GM21529 (cell line): ENCODE measurements around the gene TP53I13.
"Not testable (repeated sequence)": the region's sequence is repeated elsewhere in the genome, so short reads cannot be mapped to it uniquely, and the experiment has no call there.

ENCODE experiments used
- ATAC-seq: cut with Tn5 transposase; IDR thresholded peaks from one replicate; pipeline ENCODE4 v1.9.1; 2021; ENCODE audit not compliant: unreplicated experiment

The TP53I13 gene, protein sequence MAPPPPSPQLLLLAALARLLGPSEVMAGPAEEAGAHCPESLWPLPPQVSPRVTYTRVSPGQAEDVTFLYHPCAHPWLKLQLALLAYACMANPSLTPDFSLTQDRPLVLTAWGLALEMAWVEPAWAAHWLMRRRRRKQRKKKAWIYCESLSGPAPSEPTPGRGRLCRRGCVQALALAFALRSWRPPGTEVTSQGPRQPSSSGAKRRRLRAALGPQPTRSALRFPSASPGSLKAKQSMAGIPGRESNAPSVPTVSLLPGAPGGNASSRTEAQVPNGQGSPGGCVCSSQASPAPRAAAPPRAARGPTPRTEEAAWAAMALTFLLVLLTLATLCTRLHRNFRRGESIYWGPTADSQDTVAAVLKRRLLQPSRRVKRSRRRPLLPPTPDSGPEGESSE

GRCh38 chr17:29568331-29569244 is at the start of gene TP53I13:
Gene TP53I13, plus strand, starts transcription at chr17:29568701. Its CDS starts 58 bp downstream, at chr17:29568759.
- ATAC-seq: peak; percentile 37

GRCh38 chr17:29524692-29525091 is 43.8 kb upstream of the TP53I13 start:
- no peak for ATAC-seq

- no peak for ATAC-seq
Observed at GRCh38 chr17:29526322-29526721, 42.2 kb upstream of the TP53I13 start.

DNA sequence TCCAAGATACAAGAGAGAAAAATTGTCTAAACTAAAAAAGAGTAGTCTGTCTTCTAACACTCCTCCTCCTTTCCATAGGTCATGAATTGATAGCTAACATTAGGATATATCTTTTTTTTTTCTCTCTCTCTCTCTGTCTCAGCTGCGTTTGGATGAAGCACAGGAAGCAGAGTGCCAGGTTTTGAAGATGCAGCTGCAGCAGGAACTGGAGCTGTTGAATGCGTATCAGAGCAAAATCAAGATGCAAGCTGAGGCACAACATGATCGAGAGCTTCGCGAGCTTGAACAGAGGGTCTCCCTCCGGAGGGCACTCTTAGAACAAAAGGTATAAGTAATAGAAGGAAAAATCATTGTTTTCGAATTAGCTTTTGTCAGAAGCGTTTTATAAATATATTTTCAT is 34.5 kb upstream of the TP53I13 start:
- no peak for ATAC-seq

GRCh38 chr17:29544066-29544465 is 24.4 kb upstream of the TP53I13 start:
- ATAC-seq: no peak

- ATAC-seq: no peak
Observed at GRCh38 chr17:29546085-29546484, 22.4 kb upstream of the TP53I13 start.

DNA sequence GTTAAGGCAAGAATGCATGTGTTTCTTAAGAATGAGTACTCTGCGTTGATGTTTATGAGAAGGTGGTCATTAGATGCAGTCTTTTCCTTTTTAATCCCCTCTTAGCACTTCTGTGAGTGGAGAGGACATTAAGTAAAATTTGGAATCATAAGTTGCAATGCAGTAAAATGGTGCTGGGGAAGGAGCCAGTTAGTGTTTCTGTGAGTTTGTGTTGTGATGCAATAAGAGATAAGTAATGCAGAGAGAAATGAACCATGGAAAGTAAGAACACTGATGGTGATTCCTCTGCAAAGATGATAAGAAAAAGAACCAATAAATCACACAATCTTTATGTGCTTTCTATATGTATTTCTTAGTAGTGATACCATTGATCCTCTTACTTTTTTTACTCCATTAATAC is 21.7 kb upstream of the TP53I13 start:
- no peak for ATAC-seq

DNA sequence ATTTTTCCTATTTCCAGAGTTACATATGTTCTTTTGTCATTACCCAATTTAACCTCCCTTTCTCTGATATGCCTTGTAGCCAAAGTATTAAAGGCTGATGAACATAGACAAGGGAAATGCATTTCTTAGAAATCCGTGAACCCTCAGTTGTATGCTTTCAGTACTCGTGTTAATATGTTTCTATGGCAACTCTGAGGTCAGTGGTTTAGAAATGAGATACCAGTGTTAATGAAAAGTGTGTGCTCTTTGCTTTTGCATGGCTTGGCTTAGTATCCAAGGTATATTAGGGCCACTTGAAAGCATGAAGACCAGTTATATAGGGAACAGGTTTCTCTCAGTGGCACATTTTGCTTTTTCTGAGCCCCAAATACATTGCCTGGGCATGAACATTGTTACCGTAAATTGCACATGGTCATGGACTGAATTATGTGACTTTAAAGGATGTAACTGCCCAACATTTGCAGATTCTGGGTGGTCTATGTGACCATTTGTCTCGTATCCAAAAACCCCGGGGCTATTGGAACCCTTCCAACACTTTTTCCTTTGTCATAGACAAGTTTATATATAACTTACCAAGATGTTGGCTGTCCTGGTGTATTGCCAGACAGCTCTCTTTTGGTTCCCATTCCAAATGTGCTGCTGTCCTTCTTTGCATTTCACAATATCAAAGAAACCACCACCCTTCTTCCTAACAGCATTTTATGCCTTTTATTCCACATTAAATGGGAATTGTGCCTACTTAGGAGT is 19.2 kb upstream of the TP53I13 start:
- ATAC-seq: no peak

DNA sequence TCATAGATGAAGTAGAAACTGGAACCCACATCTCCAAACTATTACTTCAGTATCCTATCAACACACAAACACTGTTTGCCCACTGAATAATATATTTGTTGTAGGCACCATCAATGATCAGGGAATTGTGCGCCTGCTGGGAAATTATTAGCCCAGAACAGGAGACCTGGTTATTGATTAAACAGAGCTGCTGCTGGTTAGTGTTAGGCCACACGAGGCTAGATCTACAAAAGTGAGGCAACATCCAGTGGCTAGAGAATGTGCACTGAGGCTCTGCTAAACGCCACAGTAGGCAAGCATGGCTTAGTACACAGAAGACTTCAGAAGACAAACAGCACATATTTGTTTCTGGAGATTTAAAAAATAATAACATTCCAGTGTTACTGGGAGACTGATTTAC is 12.7 kb upstream of the TP53I13 start:
- ATAC-seq: no peak

- ATAC-seq: no peak
Observed at GRCh38 chr17:29557085-29557738, 11.3 kb upstream of the TP53I13 start.

GRCh38 chr17:29557739-29558116 is 10.8 kb upstream of the TP53I13 start:
- no peak for ATAC-seq

DNA sequence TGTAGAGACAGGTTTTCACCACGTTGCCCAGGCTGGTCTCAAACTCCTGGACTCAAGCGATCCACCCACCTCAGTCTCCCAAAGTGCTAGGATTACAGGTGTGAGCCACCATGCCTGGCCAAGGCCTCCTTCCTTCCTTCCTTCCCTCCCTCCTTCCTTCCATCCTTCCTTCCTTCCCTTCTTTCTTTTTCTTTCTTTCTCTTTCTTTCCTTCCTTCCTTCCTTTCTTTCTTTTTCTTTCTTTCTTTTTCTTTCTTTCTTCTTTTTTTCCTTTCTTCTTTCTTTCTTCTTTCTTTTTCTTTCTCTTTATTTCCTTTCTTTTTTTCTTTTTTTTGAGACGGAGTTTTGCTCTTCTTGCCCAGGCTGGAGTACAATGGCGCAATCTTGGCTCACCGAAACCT is 10.4 kb upstream of the TP53I13 start:
- ATAC-seq: not testable (repeated sequence)

DNA sequence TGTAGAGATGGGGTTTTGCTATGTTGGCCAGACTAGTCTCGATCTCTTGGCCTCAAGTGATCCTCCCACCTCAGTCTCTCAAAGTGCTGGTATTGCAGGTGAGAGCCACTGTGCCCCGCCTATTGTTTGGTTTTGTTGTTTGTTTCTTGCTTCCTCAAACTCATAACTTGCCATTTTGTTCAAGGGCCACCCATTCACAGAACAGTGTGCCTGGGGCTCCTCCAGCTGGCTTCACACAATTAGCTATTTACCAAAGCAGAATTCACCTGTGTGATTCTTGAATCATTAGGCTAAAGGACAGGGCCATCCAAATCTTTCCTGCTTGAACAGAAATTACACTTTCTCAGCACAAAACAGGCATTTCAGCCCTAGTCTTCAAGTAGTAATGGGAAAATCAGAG is 8.9 kb upstream of the TP53I13 start:
- no peak for ATAC-seq

DNA sequence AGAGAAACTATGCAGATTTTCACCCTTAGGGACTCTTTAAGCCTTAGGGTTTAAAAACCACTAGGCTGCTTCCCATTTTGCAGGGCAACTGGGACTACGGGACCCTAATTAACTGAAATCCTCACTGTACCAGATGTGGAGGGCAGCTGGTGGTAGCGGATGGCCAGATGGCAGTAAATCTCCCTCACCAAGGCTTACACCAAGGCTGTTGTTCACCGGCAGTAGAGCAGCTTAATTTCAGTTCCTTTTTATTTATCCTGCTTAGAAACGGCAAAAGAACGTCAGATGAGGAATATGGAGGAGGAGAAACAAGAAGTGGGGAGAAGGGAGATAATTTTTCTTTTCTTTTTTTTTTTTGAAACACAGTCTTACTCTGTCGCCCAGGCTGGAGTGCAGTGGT is 8.2 kb upstream of the TP53I13 start:
- no peak for ATAC-seq

- no peak for ATAC-seq
Observed at GRCh38 chr17:29561554-29562517, 6.7 kb upstream of the TP53I13 start.

GRCh38 chr17:29562615-29563014 is 5.9 kb upstream of the TP53I13 start:
- no peak for ATAC-seq

- no peak for ATAC-seq
Observed at GRCh38 chr17:29563816-29564215, 4.7 kb upstream of the TP53I13 start.

- peak; percentile 14 for ATAC-seq
Observed at GRCh38 chr17:29565643-29566472, 2.6 kb upstream of the TP53I13 start.
